GM23248 (cell line): ENCODE data around the gene METTL9. TPM values are rescaled to one million over a fixed set of nuclear protein-coding genes. Genes with fewer than 3 reads are reported as not detected.
"Not testable (repeated sequence)": the region's sequence is repeated elsewhere in the genome, so short reads cannot be mapped to it uniquely, and the experiment has no call there.

Experiments
- DNase-seq: peaks from one replicate; pipeline ENCODE4 v3.0.0-alpha.2; 2015
- H2AFZ ChIP-seq: fragments of 200-600 bp; sonication (generic); 2 replicates; pipeline ENCODE4 v1.6.1; 2016; ENCODE audit warnings: antibody characterized with exemption
- H3F3A ChIP-seq: fragments of 200-600 bp; sonication (generic); 2 replicates; pipeline ENCODE4 v1.6.1; 2016; ENCODE audit warnings: mild to moderate bottlenecking, antibody characterized with exemption, mixed run types; ENCODE audit not compliant: insufficient read depth
- H3K27ac ChIP-seq: fragments of 200-600 bp; sonication (generic); 2 replicates; pipeline ENCODE4 v1.5.1; 2016; ENCODE audit warnings: mild to moderate bottlenecking
- H3K27me3 ChIP-seq: fragments of 200-600 bp; sonication (generic); replicated peaks from 2 replicates; pipeline ENCODE4 v1.6.1; 2016; ENCODE audit warnings: mild to moderate bottlenecking; ENCODE audit not compliant: insufficient read depth
- H3K36me3 ChIP-seq: fragments of 200-600 bp; sonication (generic); 2 replicates; pipeline ENCODE4 v1.6.1; 2016; ENCODE audit warnings: low read depth, mild to moderate bottlenecking
- H3K4me1 ChIP-seq: fragments of 200-600 bp; sonication (generic); 2 replicates; pipeline ENCODE4 v1.6.1; 2016; ENCODE audit warnings: mild to moderate bottlenecking; ENCODE audit not compliant: insufficient read depth
- H3K4me2 ChIP-seq: fragments of 200-600 bp; sonication (generic); one replicate; pipeline ENCODE4 v1.6.1; 2016; ENCODE audit warnings: mild to moderate bottlenecking; ENCODE audit not compliant: unreplicated experiment
- H3K4me3 ChIP-seq: fragments of 200-600 bp; sonication (generic); 2 replicates; pipeline ENCODE4 v1.5.1; 2016; ENCODE audit warnings: mild to moderate bottlenecking
- H3K79me2 ChIP-seq: fragments of 200-600 bp; sonication (generic); 2 replicates; pipeline ENCODE4 v1.6.1; 2016; ENCODE audit warnings: mild to moderate bottlenecking; ENCODE audit not compliant: insufficient read depth
- H3K9ac ChIP-seq: fragments of 200-600 bp; sonication (generic); 2 replicates; pipeline ENCODE4 v1.6.1; 2016; ENCODE audit warnings: mild to moderate bottlenecking
- H3K9me2 ChIP-seq: fragments of 200-600 bp; sonication (generic); 2 replicates; pipeline ENCODE4 v1.6.1; 2016; ENCODE audit warnings: mixed run types, mild to moderate bottlenecking, moderate library complexity; ENCODE audit not compliant: insufficient read depth
- H3K9me3 ChIP-seq: fragments of 200-600 bp; sonication (generic); one replicate; pipeline ENCODE4 v1.6.1; 2017; ENCODE audit warnings: low read depth
- H4K20me1 ChIP-seq: fragments of 200-600 bp; sonication (generic); 2 replicates; pipeline ENCODE4 v1.6.0; 2016; ENCODE audit not compliant: insufficient read depth
- EZH2 ChIP-seq: fragments of 200-600 bp; sonication (generic); IDR thresholded peaks from 2 replicates; pipeline ENCODE4 v1.6.1; 2018; ENCODE audit warnings: antibody characterized with exemption, mild to moderate bottlenecking; ENCODE audit not compliant: insufficient read depth, poor library complexity, severe bottlenecking
- EZH2phosphoT487 ChIP-seq: fragments of 200-600 bp; sonication (generic); IDR thresholded peaks from 2 replicates; pipeline ENCODE4 v1.6.1; 2018; ENCODE audit warnings: antibody characterized with exemption, moderate library complexity, mild to moderate bottlenecking, low read depth; ENCODE audit not compliant: insufficient read depth
- WGBS, 2 experiments: methylation state at CpG; one replicate each; pipeline ENCODE4 v1.1.6; 2015 to 2017; ENCODE audit warnings: low lambda C conversion rate in 2 of 2, low coverage in 1 of 2; ENCODE audit errors: missing lambda C conversion rate in 2 of 2; 5-methylcytosine and 5-hydroxymethylcytosine counted together
- in situ Hi-C: fragments of 300-500 bp; cut with MboI; formaldehyde crosslinking; loops from 2 replicates; pipeline ENCODE4 v1.15.0; 2020
- polyA plus RNA-seq: library from polyadenylated mRNA; unstranded; fragments of >200 nt; fragmentation: Nextera tagmentation; extraction: Ambion mirVana; gene quantifications from 2 replicates; pipeline ENCODE4 v1.2.1, GENCODE V29; 2016
- total RNA-seq: library from RNA; depleted of rRNA; stranded (reverse); fragments of >200 nt; shearing (Covaris generic); gene quantifications from 2 replicates; pipeline ENCODE4 v1.2.3, GENCODE V29; 2014

METTL9 gene
- total and polyA plus RNA-seq, 2 experiments from 2014 or later: 273 to 326 TPM

DNA sequence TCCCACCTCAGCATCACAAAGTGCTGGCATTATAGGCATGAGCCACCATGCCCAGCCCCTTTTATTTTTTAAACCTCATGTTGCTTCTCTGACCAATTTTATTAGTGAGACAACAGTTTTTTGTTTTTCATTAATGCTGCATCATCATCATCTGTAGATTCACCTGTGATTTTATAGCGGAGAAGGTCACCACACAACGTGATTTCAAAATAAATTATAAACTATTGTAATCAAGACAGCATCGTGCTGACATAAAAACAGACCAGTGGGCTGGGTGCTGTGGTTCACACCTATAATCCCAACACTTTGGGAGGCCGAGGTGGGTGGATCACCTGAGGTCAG is 28.7 kb upstream of the METTL9 start:
- 71 to 74% methylated on average over 4 of the region's 4 CpGs for WGBS, 2 experiments
- in situ Hi-C loops: no loop called here

DNA sequence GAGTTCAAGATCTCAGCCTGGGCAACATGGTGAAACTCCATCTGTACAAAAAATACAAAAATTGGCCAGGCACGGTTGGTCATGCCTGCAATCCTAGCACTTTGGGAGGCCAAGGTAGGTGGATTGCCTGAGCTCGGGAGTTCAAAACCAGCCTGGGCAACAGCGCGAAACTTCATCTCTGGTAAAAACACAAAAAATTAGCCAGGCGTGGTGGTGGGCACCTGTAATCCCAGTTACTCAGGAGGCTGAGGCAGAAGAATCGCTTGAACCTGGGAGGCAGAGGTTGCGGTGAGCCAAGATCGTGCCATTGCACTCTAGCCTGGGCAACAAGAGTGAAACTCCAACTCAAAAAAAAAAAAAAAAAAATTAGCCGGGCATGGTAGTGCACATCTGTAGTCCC is 25.9 kb upstream of the METTL9 start:
- H4K20me1 ChIP-seq, H3F3A ChIP-seq, H2AFZ ChIP-seq, H3K4me1 ChIP-seq, DNase-seq, H3K9me2 ChIP-seq, H3K27me3 ChIP-seq, H3K4me2 ChIP-seq, H3K27ac ChIP-seq, in situ Hi-C loops, H3K9me3 ChIP-seq, H3K79me2 ChIP-seq, H3K9ac ChIP-seq, H3K4me3 ChIP-seq, H3K36me3 ChIP-seq: not testable (repeated sequence)
- 91 to 93% methylated on average over 9 of the region's 9 CpGs for WGBS, 2 experiments

More for the DNA sequence above, 28.7 kb upstream of the METTL9 start:
- no peak overlapping the region for H3K4me3 ChIP-seq
- no peak overlapping the region for H3K27ac ChIP-seq
- no peaks in the 10 kb centered on the region for H3K4me1 ChIP-seq
- H2AFZ ChIP-seq: no peak overlapping the region
- no peak for DNase-seq
- no peaks in the 10 kb centered on the region for H4K20me1 ChIP-seq
- H3K27me3 ChIP-seq: no peaks in the 10 kb centered on the region
- H3K36me3 ChIP-seq: no peaks in the 10 kb centered on the region
- no peaks in the 10 kb centered on the region for H3K9me2 ChIP-seq
- H3F3A ChIP-seq: no peaks in the 10 kb centered on the region
- no peaks in the 10 kb centered on the region for H3K9me3 ChIP-seq
- H3K9ac ChIP-seq: no peak overlapping the region
- H3K4me2 ChIP-seq: no peak overlapping the region
- no peak for TF ChIP-seq EZH2phosphoT487
- no peak for TF ChIP-seq EZH2
- no peaks in the 10 kb centered on the region for H3K79me2 ChIP-seq

DNA sequence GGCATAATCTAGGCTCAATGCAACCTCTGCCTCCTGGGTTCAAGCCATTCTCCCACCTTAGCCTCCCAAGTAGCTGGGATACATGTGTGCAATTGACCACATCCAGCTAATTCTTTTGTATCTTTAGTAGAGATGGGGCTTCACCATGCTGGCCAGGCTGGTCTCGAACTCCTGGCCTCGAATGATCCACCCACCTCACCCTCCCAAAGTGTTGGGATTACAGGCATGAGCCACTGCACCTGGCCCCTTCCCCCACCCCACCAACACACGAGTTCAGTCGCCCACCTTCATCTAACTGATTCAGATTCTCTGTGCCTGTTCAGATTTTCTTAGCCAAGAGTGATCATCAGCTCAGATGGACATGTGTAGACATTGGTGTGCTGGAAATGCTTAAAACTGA is 25.0 kb upstream of the METTL9 start:
- 61 to 70% methylated on average over 4 of the region's 4 CpGs for WGBS, 2 experiments
- in situ Hi-C loops: no loop called here
- H3K27ac ChIP-seq: no peak overlapping the region

DNA sequence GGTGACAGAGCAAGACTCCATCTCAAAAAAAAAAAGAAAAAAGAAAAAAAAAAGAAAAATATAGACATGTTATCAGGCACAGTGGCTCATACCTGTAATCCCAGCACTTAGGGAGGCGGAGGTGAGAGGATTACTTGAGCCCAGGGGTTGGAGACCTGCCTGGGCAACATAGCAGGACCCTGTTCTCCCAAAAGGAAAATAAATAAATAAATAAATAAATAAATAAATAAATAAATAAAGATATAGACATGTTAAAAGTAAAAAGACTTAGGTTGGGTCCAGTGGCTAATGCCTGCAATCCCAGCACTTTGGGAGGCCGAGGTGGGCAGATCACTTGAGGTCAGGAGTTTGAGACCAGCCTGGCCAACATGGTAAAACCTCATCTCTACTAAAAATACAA is 23.1 kb upstream of the METTL9 start:
- H3F3A ChIP-seq, H3K36me3 ChIP-seq, H3K4me1 ChIP-seq, in situ Hi-C loops, H3K4me2 ChIP-seq, H3K9ac ChIP-seq, H4K20me1 ChIP-seq, H3K4me3 ChIP-seq, DNase-seq, H3K9me2 ChIP-seq, H3K9me3 ChIP-seq, H2AFZ ChIP-seq, H3K79me2 ChIP-seq, H3K27me3 ChIP-seq, H3K27ac ChIP-seq: not testable (repeated sequence)
- WGBS, 2 experiments: 77% methylated on average over 2 of the region's 2 CpGs

More for the DNA sequence above, 25.0 kb upstream of the METTL9 start:
- H3K9me3 ChIP-seq: no peaks in the 10 kb centered on the region
- H3F3A ChIP-seq: no peaks in the 10 kb centered on the region
- H3K4me1 ChIP-seq: no peaks in the 10 kb centered on the region
- TF ChIP-seq EZH2: no peak
- no peak for TF ChIP-seq EZH2phosphoT487
- no peak overlapping the region for H3K4me3 ChIP-seq
- H2AFZ ChIP-seq: no peak overlapping the region
- H3K9ac ChIP-seq: no peak overlapping the region
- no peaks in the 10 kb centered on the region for H3K27me3 ChIP-seq
- H3K79me2 ChIP-seq: no peaks in the 10 kb centered on the region
- H4K20me1 ChIP-seq: no peaks in the 10 kb centered on the region
- no peak for DNase-seq
- no peaks in the 10 kb centered on the region for H3K36me3 ChIP-seq
- H3K9me2 ChIP-seq: no peaks in the 10 kb centered on the region
- no peak overlapping the region for H3K4me2 ChIP-seq

DNA sequence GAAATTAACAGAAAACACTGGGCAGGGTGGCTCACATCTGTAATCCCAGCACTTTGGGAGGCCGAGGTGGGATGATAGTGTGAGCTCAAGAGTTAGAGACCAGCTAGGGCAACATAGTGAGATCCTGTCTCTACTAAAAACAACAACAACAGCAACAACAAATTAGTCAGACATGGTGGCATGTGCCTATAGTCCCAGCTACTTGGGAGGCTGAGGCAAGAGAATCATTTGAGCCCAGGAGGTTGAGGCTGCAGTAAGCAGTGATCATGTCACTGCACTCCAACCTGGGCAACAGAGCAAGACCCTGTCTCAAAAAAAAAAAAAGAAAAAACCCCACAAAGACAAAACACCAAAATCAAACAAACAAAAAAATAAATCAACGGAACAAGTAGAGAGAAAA is 21.9 kb upstream of the METTL9 start:
- H3K9me3 ChIP-seq, H3K27me3 ChIP-seq, in situ Hi-C loops, H3K9me2 ChIP-seq, H3K9ac ChIP-seq, H3K4me1 ChIP-seq, H3K36me3 ChIP-seq, H3K4me2 ChIP-seq, H3K79me2 ChIP-seq, H3F3A ChIP-seq, H3K4me3 ChIP-seq, H4K20me1 ChIP-seq, H2AFZ ChIP-seq, H3K27ac ChIP-seq, DNase-seq: not testable (repeated sequence)
- 78 to 79% methylated on average over 2 of the region's 2 CpGs for WGBS, 2 experiments

DNA sequence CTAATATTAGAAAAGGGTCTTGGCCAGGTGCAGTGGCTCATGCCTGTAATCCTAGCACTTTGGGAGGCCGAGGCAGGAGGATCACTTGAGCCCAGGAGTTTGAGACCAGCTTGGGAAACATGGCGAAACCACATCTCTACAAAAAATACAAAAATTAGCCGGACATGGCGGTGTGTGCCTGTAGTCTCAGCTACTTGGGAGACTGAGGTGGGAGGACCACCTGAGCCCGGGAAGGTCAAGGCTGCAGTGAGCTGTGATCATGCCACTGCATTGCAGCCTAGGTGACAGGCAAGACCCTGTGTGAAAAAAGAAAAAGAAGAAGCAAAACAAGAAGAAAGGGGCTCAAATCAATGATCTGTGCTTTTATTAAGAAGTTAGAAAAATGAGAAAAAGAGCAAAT is 21.1 kb upstream of the METTL9 start:
- in situ Hi-C loops, H2AFZ ChIP-seq, H3K4me3 ChIP-seq, H3K27me3 ChIP-seq, H3K36me3 ChIP-seq, H3K9ac ChIP-seq, H3F3A ChIP-seq, H3K27ac ChIP-seq, H4K20me1 ChIP-seq, H3K9me3 ChIP-seq, H3K4me2 ChIP-seq, H3K79me2 ChIP-seq, H3K9me2 ChIP-seq, H3K4me1 ChIP-seq, DNase-seq: not testable (repeated sequence)
- WGBS, 2 experiments: 77 to 80% methylated on average over 5 of the region's 5 CpGs

DNA sequence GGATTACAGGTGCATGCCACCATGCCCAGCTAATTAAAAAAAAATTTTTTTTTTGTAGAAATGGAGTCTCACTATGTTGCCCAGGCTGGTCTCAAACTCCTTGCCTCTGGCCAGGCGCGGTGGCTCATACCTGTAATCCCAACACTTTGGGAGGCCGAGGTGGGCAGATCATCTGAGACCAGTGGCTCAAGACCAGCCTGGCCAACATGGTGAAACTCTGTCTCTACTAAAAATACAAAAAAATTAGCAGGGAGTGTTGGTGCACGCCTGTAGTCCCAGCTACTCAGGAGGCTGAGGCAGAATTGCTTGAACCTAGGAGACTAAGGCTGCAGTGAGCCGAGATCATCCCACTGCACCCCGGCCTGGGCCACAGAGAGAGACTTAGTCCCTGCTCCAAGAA is 19.2 kb upstream of the METTL9 start:
- not testable (repeated sequence) for H4K20me1 ChIP-seq, H3F3A ChIP-seq, H3K4me2 ChIP-seq, H3K9ac ChIP-seq, H3K9me3 ChIP-seq, DNase-seq, H3K27ac ChIP-seq, H3K4me1 ChIP-seq, H3K9me2 ChIP-seq, H3K79me2 ChIP-seq, H3K27me3 ChIP-seq, H3K36me3 ChIP-seq, H3K4me3 ChIP-seq, H2AFZ ChIP-seq
- WGBS, 2 experiments: 92 to 95% methylated on average over 6 of the region's 6 CpGs
- in situ Hi-C loops: loop anchor here (5.0 kb wide), 1 partner anchor 1117 kb away; no protein-coding TSS in a partner anchor
